Activated CD8-positive, alpha-beta memory T cell treated with anti-CD3 and anti-CD28 coated beads for 4 hours (primary cell): Measurements from ENCODE around the gene B3GNT7.
"Not testable (repeated sequence)": the region's sequence is repeated elsewhere in the genome, so short reads cannot be mapped to it uniquely, and the experiment has no call there.

ENCODE experiments used
- DNase-seq, 2 donors: peaks; one replicate each; pipeline ENCODE4 v3.0.0-alpha.2; 2020; ENCODE audit warnings: low read depth in 2 of 2

Gene B3GNT7

DNA sequence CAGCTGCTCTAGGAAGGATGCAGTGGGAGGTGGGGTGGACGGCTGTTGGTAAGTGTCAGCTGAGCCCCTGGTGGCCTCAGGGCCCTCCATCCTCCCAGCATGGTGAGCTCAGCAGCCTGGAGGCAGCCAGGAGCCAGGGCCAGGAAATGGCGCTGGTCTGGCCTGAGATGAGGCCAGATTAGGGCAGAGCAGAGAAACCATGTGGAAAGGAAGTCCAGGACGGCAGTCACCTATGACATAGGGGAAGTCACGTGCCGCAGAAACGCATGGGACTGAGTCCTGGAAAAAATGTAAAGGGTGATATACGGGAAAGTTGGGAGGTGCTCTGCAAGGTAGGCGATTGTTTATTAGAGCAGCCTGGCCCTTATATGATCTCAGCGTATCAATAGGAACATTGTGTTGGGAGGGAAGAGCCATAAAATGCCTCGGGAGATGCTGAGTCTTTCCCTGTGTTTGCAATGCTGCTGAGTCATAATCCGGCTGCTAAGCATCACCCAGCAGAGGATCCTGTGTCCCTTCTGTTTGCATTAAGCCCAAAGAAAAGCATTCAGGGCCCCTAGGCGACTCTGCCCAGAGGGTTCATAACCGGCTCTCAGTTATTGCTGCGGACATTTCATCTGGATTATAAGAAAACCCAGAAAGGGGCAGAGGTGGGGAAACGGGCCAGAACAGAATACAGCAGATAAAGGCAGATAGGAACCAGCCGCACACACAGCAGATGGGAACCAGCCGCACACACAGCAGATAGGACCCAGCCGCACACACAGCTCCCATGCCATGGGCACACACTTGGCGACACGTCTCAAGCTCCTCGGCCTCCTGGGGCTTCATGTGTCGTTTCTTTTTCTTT lies 30.3 kb upstream of the B3GNT7 start:
- no peak for DNase-seq

DNA sequence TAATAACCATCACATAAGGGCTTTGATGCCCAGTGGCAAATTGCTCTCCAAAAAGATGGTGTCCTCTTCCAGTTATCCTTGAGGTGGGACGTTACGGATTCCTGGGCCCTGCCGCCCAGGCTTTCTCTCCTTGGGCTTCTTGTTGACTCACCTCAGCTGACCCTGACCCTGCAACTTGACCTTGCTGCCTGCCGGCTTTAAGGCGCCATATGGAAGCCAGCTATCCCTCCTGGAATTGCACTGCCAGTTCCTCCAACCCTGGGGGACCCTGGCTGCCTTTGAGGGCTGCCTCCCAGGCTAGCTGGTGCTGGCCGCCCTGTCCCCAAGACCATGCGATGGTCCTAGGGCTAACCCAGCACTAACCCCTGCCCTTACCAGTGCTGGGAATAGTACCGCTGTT lies 28.3 kb upstream of the B3GNT7 start:
- no peak for DNase-seq

GRCh38 chr2:231369580-231370428 lies 25.7 kb upstream of the B3GNT7 start:
- no peak for DNase-seq

DNA sequence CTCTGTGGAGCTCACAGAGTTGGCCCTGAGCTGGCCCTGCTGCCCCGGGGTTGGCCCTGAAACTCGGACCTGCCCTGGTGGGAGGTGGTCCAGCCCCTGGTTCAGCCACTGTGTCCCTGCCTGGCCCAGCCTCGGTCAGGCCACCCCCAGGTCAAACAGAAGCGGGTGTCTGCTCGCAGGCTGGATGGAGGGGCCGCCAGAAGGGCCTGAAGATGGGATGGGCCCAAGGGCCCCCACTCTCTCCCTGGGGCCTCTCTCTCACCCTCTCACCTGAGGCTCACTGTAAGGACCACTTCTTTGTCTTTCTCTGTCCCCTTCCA lies 25.1 kb upstream of the B3GNT7 start:
- no peak for DNase-seq

GRCh38 chr2:231370749-231371429 lies 24.6 kb upstream of the B3GNT7 start:
- no peak for DNase-seq

- DNase-seq: no peak
These were observed 24.0 kb upstream of the B3GNT7 start for GRCh38 chr2:231371430-231372054.

GRCh38 chr2:231372326-231372725 lies 23.2 kb upstream of the B3GNT7 start:
- no peak for DNase-seq

GRCh38 chr2:231373184-231373583 lies 22.3 kb upstream of the B3GNT7 start:
- DNase-seq: no peak

GRCh38 chr2:231373786-231374349 lies 21.6 kb upstream of the B3GNT7 start:
- DNase-seq: no peak

DNA sequence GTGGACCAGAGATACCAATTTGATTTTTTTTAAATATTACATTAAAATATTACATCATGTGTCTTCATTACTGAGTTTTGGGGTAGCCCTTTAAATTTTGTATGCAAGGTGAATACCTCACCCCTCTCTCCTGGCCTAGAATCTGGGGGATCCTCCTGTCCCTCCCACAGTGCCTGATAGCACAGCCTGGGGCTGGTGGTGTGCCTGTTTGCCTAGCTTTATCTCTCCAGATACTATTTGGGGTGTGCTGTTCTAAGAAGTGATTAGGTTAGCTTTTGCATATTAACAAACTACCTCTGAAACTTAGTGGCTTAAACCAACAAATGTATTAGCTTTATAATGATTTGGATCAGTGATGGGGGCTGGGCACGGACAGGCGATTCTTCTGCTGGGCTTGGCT lies 20.7 kb upstream of the B3GNT7 start:
- no peak for DNase-seq

- not testable (repeated sequence) for DNase-seq
These were observed 19.4 kb upstream of the B3GNT7 start for GRCh38 chr2:231375994-231376615.

- no peak for DNase-seq
These were observed 18.7 kb upstream of the B3GNT7 start for GRCh38 chr2:231376857-231377256.

- DNase-seq: no peak
These were observed 17.3 kb upstream of the B3GNT7 start for GRCh38 chr2:231378026-231378722.

DNA sequence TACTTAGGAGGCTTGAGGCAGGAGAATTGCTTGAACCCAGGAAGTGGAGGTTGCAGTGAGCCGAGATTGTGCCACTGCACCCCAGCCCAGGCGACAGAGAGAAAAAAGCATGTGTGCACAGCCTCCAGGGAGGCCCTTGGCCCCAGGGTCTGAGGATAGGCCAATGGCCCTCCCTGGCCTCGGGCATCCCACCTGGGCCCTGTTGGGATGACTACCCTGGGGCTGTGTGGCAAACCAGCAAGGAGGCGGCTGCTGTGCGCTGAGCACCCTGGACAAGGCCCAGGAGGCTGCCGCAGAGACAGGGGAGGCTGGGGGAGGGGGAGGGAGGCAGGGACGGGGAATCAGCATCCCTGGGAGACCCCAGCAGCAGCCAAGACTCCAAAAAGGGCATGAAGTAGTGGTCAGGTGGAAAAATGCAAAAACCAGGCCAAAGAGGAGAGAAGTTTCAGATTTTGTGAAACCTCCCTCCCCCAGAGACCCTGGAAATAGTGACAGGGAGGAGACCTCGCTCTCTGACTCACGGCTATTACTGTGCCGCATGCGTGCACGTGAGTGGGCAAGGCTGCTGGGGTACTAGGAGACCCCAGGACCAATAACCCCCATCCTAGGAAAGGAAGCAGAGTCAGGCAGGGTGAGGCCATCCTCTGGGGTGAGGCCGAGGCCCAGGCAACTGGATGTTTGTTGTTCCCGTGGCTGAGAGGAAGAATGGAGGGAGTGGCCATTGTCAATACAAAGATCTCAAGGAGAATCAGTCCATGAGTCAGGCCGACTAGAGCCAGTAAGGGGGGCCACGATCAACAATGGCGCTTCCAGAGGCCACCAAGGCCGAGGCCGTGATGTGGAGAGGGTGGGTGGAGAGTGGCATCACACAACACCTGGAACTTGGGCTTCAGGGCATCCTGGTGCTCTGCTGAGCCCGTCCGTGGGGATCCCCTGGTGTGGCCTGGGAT lies 16.0 kb upstream of the B3GNT7 start:
- no peak for DNase-seq

GRCh38 chr2:231380307-231380706 lies 15.2 kb upstream of the B3GNT7 start:
- DNase-seq: no peak

DNA sequence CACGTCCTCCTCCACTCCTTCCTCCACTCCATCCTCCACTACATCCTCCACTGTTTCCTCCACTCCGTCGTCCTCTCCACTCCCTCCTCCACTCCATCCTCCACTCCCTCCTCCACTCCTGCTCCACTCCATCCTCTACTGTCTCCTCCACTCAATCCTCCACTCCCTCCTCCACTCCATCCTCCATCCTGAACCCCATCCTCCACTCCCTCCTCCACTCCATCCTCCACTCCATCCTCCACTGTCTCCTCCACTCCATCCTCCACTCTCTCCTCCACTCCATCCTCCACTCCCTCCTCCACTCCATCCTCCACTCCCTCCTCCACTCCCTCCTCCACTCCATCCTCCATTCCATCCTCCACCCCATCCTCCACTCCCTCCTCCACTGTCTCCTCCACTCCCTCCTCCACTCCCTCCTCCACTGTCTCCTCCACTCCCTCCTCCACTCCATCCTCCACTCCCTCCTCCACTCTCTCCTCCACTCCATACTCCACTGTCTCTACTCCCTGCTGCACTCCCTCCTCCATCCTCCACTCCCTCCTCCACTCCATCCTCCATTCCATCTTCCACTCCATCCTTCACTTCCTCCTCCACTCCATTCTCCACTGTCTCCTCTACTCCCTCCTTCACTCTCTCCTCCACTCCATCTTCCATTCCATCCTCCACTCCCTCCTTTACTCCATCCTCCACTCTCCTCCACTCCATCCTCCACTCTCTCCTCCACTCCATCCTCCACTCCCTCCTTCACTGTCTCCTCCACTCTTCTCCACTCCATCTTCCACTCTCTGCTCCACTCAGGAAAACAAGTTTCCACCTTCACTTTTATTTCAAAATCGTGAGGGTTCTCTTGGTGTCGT lies 14.3 kb upstream of the B3GNT7 start:
- no peak for DNase-seq

DNA sequence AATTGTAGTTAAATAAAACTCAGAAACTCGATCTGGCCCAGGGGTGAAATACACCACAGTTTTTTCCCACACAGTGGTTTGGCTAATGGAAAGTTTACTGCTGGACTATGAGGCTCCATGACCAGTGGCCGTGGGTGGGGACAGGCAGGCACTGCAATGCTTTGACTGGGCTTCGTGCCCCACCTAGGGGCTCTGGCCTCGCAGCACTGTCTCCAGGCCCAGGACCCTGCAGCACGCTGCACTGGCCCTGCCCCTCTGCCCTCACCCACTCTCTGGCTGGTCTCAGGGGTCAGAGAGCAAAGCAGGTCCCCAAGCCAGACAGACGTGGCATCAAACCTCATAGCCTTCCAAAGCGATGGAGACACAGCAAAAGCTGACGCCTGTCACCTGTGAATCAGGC lies 13.4 kb upstream of the B3GNT7 start:
- no peak for DNase-seq

DNA sequence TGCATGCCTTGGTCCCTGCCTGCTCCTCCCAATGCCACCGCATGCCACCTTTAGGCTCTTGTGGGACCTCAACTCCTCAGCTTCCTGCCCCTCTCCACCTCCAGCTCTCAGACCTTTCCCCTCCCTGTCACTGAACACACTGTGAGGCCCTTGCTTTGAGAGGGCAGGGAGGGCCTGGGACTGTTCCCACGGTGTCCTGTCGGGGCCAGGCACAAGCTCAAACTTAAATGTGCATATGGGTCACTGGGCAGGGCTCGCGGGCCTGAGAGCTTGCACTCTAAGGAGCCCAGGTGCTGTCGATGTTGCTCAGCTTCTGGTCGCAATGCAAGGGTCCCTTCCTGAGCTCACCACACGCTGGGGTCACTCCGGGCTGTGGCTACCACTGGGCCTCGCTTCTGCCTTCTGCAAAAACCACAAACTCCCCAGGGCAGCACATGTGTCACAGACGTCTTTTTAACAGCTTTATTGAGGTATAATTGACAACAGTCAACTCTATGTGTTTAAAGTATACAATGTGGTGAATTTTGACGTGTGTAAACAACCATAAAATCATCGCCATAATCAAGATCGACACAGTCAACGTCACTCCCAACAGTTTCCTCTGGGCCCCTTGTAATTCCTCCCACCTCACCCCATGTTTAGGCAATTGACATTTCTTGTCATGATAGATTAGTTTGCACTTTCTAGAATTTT lies 11.9 kb upstream of the B3GNT7 start:
- no peak for DNase-seq
